Keratinocyte (primary cell): Measurements from ENCODE around the gene FTO.

Experiments
- EZH2 ChIP-seq: IDR thresholded peaks from one replicate; pipeline ENCODE4 v1.6.1; 2012; ENCODE audit warnings: inconsistent platforms, mild to moderate bottlenecking, low read length, moderate library complexity
- TF ChIP-seq, protein P1 (sequence below), 3 experiments: IDR thresholded peaks in 1 of 3; conservative IDR thresholded peaks in 1 of 3; optimal IDR thresholded peaks in 1 of 3; 2 replicates in 2 of 3; 3 replicates in 1 of 3; pipeline versions ENCODE3 to v1.5.1; 2011; ENCODE audit warnings: low read length in 3 of 3, mild to moderate bottlenecking in 3 of 3, moderate library complexity in 2 of 3, control low read depth in 1 of 3, inconsistent platforms in 1 of 3; ENCODE audit not compliant: insufficient read depth in 2 of 3; ENCODE audit errors: extremely low read depth in 1 of 3

DNA sequence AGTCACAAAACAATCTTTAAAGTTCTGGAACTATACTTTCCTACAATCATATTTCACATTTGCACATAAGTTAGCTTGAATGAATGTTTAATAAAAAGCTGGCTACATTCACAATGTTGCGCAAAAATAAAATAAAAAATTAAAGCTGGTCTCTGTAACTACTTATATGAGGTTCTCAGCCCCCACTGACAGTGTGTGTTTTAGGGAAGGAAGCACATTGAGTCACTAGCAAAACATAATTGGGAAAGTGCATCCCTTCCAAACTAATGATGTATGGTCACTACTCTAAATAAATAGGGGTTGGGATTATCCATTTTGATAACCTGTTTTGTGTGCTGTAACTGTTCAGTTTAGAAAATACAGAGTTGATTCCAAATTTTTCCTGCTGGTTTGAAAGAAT, 330.7 kb downstream of the FTO start:
- TF ChIP-seq, protein P1, sequence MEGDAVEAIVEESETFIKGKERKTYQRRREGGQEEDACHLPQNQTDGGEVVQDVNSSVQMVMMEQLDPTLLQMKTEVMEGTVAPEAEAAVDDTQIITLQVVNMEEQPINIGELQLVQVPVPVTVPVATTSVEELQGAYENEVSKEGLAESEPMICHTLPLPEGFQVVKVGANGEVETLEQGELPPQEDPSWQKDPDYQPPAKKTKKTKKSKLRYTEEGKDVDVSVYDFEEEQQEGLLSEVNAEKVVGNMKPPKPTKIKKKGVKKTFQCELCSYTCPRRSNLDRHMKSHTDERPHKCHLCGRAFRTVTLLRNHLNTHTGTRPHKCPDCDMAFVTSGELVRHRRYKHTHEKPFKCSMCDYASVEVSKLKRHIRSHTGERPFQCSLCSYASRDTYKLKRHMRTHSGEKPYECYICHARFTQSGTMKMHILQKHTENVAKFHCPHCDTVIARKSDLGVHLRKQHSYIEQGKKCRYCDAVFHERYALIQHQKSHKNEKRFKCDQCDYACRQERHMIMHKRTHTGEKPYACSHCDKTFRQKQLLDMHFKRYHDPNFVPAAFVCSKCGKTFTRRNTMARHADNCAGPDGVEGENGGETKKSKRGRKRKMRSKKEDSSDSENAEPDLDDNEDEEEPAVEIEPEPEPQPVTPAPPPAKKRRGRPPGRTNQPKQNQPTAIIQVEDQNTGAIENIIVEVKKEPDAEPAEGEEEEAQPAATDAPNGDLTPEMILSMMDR (optimal IDR thresholded peaks at IDR 0.05 in 1 of 3, IDR thresholded peaks at IDR 0.05 in 1 of 3, conservative IDR thresholded peaks at IDR 0.05 in 1 of 3; ENCODE audit: extremely low read depth in 1 of 3, insufficient read depth in 2 of 3, low read length in 3 of 3), result no peak
- no peak for TF ChIP-seq EZH2
